ENCODE data around the gene ANKRD12.
"Not testable (repeated sequence)": the region's sequence is repeated elsewhere in the genome, so short reads cannot be mapped to it uniquely, and the experiment has no call there.

GRCh38 chr18:9162663-9163062, 26.1 kb downstream of the ANKRD12 start:
- TF ChIP-seq, protein P1, sequence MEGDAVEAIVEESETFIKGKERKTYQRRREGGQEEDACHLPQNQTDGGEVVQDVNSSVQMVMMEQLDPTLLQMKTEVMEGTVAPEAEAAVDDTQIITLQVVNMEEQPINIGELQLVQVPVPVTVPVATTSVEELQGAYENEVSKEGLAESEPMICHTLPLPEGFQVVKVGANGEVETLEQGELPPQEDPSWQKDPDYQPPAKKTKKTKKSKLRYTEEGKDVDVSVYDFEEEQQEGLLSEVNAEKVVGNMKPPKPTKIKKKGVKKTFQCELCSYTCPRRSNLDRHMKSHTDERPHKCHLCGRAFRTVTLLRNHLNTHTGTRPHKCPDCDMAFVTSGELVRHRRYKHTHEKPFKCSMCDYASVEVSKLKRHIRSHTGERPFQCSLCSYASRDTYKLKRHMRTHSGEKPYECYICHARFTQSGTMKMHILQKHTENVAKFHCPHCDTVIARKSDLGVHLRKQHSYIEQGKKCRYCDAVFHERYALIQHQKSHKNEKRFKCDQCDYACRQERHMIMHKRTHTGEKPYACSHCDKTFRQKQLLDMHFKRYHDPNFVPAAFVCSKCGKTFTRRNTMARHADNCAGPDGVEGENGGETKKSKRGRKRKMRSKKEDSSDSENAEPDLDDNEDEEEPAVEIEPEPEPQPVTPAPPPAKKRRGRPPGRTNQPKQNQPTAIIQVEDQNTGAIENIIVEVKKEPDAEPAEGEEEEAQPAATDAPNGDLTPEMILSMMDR (conservative IDR thresholded peaks at IDR 0.05; ENCODE audit: low read length), result not testable (repeated sequence)
- not testable (repeated sequence) for TF ChIP-seq EZH2phosphoT487 (IDR thresholded peaks at IDR 0.05; ENCODE audit: borderline replicate concordance, low read depth, low read length)
